T-helper 2 cell treated with Interferon-gamma antibody and Interleukin-4, amounts not matched to agents 100 ng/mL and 5 ng/mL, for 36 hours (primary cell): ENCODE results near the gene KRTAP23-1. TPM values are rescaled to one million over a fixed set of nuclear protein-coding genes. Genes with fewer than 3 reads are reported as not detected.

Source experiments
- intact Hi-C: fragments of 100-400 bp; cut with micrococcal nuclease; formaldehyde crosslinking; loops from one replicate; pipeline ENCODE4 v1.15.1; 2023
- total RNA-seq: library from RNA; stranded (reverse); gene quantifications from 2 replicates; pipeline ENCODE4 v1.2.3, GENCODE V29; 2022

KRTAP23-1 gene, protein sequence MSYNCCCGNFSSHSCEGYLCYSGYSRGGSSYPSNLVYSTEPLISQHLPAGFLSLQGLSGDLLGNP
- not detected in 2 replicates for total RNA-seq

DNA sequence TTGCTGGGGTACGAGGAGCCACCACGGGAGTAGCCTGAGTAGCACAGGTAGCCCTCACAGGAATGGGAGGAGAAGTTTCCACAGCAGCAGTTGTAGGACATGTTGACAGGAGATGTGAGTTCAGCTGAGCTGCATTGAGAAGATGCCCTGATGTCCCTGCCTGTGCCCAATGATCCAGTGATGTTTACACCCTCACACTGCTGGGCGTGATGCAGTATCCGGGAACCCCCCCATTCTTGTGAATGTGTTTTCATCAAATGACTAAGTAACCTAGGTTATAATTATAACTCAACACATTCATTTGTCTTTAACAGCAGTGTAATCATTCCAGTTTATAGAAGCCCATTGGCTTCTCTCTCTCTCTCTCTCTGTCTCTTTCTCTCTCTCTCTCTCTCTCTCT, at the start of gene KRTAP23-1:
Gene KRTAP23-1, minus strand, starts transcription at position 101 of the 400 bp plus-strand sequence. Its CDS starts 0 bp downstream, at position 101.
- intact Hi-C loops, result loop anchor here (10.0 kb wide), 1 partner anchor 1256 kb away; no protein-coding TSS in a partner anchor

DNA sequence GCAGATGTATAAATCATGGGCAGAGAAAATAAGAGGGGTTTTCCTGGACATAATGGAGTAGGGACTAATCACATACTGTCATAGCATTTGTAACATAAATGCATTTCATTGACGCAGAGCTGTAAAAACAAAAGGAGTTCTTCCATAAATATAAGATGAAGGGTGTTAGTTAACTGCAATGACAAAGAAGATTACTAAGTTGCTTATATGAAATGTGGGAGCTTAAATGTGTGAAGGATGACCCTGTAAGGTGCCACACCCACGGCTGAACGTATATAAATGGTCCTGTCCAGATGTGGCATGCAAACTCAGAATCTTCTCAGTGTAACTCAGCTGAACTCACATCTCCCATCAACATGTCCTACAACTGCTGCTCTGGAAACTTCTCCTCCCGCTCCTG, 47.3 kb upstream of the KRTAP23-1 start, which contains the start of gene KRTAP13-1:
Gene KRTAP13-1, plus strand, starts transcription at position 301 of the 400 bp plus-strand sequence. Its CDS starts 56 bp downstream, at position 357.
- intact Hi-C loops, result no loop called here

DNA sequence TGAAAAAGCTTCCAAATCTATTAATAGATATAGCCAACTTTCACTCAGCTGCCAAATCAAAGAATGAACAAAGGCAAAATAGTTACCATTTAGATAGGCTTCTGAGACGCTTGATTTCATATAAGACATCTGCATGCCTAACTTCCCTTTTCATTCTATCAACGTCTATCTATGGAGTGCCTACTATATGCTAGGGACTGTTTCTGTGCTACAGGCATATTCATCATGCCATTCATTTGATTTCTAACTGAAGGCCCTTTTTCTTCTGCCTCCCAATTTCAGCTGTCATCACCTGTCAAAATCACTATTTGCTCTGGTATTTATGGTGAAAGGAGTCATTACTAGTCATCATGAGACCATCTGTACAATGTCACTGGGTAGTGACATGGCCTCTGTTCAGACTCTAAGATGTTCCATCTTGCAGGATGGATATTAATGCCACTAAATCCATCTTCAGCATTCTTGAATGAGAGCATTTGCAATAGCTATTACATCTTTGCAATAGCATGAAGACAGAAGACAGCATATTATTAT, 43.2 kb upstream of the KRTAP23-1 start:
- intact Hi-C loops, result no loop called here

DNA sequence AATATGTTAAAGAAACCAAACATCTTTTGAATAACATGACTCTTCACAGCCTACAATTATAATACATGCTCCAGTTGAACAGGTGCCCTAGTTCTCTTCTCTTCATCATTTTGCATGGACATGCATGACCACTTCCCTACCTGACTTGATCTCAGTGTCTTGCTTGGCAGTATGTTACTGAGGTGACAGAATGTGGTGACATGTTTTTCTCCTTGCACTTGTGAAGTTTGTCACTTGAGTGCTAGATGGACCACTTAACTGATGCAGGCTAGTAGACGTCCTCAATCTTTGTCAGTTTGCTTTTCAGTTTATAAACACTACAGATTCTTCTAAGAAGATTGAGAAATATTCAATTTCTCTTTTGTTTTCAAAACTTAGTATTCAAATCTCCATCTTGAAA, 33.8 kb upstream of the KRTAP23-1 start:
- intact Hi-C loops, result no loop called here

DNA sequence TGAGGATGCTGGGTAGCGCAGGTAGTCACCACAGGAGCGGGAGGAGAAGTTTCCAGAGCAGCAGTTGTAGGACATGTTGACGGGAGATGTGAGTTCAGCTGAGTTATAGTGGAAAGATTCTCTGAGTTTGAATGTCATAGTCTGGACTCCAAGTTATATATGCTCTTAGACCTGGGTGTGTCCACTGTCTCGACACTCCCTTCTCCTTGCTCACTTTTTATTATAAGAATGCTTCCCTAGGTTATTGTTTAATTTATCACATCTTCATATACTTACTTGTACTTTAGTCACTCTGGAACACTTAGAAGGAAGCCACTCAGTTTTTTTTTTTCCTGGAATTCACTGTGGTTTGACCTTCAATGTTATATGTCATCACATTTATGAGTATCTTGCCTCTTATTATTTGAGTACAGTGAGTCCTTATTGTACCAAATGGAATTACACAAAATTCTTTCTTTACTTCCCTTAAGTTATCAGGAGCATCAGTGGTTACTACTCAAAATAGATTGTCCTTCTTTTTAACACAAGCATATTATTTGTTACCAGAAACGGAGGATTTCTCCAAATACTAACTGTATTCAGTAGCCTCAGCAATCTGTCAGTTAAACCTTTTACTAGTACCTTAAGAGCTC, 23.8 kb upstream of the KRTAP23-1 start, which contains the start of gene KRTAP13-2:
Gene KRTAP13-2, minus strand, starts transcription at position 133 of the 632 bp plus-strand sequence. Its CDS starts 58 bp downstream, at position 75.
- intact Hi-C loops, result no loop called here

DNA sequence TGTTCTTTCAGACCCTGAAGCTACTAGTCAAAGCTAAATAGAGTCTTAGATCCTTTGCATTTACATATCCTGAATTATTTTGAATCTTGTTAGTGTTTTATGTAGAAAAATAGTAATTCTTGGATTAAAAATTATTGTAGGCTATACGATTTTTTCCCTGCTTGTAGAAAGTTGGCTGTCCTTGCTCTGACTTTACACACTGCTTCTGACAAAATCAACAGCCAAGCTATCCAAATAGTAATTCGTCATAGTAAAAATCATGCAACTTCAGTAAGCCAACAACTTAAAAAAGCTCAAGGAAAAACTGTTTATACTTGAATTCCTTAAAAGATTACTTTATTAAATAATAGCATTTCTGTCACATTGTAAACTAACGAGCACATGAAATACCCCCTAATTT, 7.5 kb upstream of the KRTAP23-1 start:
- intact Hi-C loops, result no loop called here

DNA sequence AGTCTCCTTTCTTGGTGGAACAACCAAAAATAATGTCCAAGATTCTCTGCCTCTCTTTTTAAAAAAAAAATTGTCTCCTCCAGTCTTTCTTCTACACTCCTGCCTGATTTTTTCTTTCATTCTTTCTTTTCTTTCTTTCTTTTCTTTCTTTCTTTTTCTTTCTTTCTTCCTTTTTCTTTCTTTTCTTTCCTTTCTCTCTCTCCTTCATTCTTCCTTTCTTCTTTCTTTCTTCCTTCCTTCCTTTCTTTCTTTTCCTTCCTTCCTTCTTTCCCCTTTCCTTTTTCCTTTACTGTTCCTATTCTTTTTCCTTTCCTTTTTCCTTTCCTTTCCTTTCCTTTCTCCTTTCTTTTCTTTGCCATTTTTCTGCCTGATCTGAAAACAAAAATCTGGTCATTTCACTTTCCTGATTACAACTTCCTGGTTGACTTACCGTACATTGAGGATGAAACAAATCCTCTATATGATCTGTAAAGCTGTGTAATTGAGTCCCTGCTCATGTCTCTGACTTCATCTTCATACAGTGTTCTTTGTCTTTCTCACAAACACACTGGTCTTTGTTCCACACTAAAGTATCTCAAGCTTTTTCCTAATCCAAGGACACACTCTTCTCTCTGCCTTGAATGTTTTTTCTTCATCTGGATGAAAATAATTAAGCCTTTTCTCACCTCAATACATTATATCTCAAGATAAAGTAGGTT, 6.1 kb upstream of the KRTAP23-1 start:
- intact Hi-C loops, result no loop called here

DNA sequence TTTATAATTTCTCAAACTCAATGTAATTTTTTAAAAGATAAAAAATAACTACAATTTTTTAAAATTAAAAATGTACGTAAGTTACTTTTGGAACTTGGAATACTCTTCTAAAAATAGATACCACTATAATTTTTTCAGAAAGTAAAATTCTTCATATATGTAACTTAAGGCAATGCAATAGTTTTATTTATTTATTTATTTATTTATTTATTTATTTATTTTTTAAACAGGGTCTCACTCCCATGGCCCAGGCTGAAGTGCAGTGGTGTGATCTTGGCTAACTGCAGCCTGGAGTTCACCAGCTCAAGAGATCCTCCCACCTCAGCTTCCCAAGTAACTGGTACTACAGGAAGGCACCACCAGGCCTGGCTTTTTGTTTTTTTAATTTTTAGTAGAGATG, 3.1 kb upstream of the KRTAP23-1 start:
- intact Hi-C loops, result no loop called here

DNA sequence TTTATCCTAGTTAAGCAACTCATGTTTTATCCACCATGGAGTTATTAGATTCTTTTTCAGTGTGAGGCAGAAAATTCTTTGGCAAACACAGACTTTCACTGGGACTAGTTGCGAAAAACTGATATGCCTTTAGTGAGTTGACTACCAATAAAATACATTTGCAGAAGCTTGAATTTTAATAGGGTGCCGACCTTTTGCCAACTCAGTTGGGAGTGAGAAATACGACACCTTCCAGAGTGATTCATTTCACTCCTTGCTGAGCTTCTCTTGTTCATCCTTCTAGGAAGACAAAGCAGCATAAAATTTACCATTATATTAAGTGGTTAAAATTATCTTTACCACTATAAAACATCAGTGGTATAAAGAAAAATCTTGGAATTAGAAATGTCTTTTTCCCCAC, 1.2 kb upstream of the KRTAP23-1 start:
- intact Hi-C loops, result loop anchor here (10.0 kb wide), 1 partner anchor 1255 kb away; no protein-coding TSS in a partner anchor

DNA sequence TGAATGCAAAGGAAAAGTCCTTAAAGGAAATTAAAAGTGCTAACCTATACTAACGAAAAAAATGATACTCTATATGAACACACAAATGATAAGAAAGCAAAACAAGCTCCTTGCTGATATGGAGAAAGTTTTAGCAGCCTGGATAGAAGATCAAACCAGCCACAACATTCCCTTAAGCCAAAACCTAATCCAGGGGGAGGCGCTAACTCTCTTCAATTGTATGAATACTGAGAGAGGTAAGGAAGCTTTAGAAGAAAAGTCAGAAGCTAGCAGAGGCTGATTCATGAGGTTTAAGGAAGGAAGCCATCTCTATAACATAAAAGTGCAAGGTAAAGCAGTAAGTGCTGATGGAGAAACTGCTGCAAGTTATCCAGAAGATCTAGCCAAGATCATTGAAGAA, 3.4 kb downstream of the KRTAP23-1 start:
- intact Hi-C loops, result loop anchor here (10.0 kb wide), 1 partner anchor 1260 kb away; no protein-coding TSS in a partner anchor

DNA sequence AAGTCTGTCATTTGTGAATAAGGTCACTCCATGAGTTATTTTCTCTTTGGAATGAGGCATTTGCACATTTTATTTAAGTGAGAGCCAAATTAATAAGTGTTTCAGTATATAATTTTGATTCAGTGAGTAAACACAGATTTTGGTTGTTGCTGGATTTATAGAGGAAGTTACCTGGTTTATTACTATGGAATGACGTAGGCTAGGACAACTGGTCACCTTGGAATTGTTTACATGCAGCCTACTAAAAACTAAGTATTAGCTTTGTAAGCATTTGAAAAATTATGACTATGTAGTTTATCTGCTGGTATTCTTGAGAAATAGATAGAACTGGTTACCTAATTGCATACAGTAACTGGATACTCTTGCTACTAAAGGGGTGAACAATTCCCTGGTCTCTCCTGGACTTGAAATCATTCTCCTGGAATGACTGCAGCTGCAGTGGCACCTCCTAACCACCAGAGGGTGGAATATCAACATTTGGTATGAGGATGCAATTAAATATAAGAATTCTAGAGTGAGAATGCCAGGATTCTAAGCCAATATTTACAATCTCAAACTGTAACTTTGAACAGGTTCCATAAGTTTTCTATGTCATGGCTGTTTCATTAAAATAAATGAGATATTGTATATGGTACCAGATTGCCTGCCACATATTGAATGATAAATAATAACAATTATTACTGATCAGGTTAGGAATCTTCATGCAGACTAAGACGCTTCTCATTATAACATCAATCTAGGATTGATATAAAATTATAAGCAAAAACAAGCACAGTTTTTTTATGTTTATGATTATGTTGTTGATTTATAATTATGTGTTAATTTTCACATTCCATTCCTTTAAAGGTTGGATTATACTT, 7.5 kb downstream of the KRTAP23-1 start:
- intact Hi-C loops, result loop anchor here (10.0 kb wide), 1 partner anchor 1264 kb away; no protein-coding TSS in a partner anchor

DNA sequence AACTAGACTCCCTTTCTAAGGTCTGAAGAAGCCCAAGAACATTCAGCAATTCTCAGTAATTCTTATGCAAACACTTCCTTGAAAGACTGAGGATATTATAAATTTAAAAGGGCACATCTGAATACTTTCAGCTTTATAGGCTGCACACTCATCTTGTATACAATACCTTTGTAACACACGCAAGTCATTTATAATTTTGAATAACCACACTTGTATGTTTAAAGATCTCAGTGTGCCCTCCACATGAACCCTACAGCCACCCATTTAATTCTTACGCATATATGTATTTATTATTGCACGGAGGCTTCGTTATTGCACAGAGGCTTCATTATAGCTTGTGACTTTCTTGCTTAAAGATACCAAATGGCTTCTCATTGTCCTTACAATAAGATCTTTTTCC, 9.7 kb downstream of the KRTAP23-1 start:
- intact Hi-C loops, result no loop called here

DNA sequence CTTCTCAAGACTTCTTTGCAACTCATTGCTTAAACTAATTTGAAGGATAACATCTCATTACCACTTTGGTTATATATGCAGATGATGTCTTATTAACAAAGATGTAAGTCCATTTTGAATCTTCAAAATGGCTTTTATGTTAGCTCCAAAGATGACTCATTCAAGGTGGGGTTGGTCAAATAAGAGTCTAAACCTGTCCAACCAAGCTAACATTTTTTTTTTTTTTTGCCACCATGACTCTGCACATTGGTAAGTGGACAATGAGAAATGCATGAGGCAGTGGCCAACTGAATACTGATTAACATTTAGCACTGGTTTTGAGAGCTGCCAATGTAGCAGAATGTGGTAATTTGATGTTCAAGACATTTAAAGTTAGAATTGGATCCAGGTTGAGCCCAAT, 10.6 kb downstream of the KRTAP23-1 start:
- intact Hi-C loops, result no loop called here

DNA sequence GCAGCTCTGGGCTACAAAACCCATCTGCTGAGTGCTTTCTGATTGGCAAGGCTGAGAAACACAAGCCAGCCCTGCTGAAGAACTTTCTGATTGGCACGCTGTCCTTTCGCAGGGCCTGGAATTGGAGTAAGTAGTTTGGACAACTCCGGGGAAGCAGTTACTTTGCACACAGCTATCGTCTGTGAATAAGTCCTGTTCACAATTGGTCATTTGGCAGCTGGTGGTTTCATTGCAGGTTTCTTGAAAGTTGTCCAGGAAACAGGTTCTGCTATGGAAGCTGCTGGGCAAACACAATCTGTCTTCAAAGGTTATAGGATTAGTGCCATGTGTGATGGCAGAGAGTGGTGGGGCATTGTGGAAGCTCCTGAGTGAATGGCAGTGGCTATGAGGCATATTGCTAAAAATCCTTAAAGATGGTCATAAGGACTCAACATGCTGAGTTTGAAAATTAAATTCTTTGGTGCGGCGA, 11.1 kb downstream of the KRTAP23-1 start, which contains the start of gene KRTAP27-1:
Gene KRTAP27-1, minus strand, starts transcription at position 419 of the 469 bp plus-strand sequence. Its CDS starts 26 bp downstream, at position 393.
- intact Hi-C loops, result no loop called here

DNA sequence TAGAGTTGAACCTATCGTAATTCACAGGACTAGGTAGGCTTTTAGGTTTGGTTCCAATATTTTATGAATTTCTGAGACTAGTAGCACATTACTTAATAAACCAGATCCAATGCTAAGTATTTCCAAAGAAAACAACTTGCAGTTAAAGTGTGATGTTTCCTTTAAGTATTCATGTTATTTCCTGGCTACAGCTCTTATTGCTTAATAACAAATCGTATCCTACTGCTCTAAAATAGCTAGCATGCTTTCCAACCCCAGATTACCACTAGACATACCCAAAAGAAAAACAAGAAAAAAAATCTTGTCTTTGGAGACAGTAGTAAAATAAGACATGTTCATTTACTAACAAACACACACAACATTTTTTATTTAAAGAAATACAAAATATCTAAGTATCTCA, 11.8 kb downstream of the KRTAP23-1 start:
- intact Hi-C loops, result no loop called here

DNA sequence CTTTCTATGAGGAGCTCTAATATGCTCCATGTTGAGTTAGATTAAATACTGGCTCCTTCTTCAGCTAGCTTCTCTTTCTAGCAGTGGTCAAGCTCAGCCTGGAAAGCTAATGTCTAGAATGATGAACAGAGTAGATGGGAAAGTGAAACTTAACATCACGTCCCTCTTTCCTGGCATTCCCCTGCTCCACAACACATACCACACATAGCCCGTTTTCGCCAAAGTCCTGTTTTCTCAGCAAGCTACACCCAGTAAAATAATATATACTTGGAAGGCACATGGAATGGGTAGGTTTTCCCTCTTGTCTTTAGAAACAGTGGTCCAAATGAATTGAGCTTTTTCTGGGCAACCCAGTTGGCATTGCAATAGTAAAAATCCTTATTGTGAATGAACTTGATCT, 14.7 kb downstream of the KRTAP23-1 start:
- intact Hi-C loops, result no loop called here

DNA sequence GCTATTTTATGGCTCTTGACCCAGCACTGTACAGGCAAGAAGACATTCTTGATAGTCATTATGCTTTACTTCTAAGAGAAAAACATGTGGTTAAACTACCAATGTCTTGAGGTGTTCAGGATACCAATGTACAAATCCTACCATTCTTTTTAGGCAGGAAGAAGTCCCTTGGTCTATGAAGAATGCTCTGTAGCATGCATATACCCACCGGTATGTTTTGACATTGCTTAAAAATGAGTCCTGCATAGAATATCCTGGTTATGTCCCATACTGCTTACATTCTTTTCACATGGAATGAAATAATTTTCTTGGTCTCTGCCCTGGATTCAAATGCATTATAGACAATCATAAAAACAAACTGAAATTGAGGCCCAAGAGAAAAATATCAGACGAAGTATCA, 15.7 kb downstream of the KRTAP23-1 start:
- intact Hi-C loops, result no loop called here

DNA sequence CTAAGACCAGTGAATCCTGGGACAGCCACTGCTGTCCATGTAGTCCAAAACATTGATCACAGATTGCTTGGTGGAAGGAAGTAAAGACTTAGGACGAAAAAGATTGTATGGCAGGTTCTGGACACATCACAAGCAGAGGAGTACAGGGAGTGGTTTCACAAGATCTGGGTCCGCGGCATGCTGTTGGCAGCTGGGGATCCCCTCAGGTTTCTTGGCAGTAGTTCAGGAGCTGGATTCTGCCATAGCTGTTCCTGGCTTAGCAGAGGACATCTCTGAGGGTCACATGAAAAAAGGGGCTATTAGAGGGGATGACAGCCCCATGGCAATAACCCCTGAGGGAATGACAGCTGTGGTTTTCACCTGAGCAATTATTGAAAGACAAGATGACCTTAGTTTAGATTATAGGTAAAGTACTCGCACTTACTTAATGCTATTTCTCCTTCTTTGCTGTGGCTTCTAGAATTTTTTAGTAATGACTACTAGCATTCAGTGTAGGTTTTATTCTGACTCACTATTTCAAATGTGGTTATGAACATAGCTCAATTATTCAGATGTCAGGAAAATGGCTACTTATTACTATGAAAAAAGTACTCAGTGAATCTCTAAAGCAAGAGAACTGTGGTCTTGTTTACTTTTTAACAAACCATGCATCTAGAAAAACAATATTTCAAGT, 19.1 kb downstream of the KRTAP23-1 start:
- intact Hi-C loops, result no loop called here

DNA sequence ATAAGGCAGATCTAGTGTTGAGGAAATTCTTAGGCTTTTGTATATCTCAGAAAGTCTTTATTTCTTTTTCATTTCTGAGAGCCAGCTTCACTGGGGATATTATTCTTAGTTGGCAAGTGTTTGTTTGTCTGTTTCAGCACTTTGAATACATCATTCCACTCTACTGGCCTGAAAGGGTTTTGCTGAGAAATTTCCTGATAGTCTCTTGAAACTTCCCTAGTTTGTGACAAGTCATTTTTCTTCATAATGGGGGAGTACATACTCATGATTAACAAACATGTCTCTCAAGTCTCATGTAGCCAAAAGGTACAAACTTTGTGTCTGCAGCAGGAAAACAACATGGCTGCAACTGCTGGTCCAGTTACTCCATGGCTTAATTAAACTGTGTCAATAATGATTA, 22.0 kb downstream of the KRTAP23-1 start:
- intact Hi-C loops, result no loop called here

DNA sequence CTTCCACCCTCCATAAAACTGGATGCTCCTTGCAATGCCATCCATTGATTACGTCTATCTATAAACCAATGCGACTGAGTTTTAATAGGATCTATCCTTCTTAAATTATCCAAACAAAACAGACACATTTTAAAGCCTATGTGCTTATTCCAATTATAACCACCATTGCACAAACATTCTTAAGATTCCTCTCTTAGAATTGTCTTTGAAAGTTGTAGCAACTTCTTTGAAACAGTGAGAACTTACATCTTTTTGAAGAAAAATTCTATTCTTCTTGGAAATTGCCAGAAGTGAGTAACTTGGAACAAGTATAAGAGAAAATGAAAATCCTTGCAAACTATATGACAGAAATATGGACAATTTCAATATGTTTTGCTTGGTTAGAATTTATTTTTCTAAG, 28.2 kb downstream of the KRTAP23-1 start, which contains the start of gene KRTAP26-1:
Gene KRTAP26-1, minus strand, starts transcription at position 101 of the 400 bp plus-strand sequence. CDS start 280 bp downstream, outside the sequence.
- intact Hi-C loops, result no loop called here
